Adrenal gland (tissue), 5 donors: ENCODE data around the gene PANK2.

Source experiments
- CTCF ChIP-seq, 6 experiments: fragments of 450-650 bp in 4 of 6; fragments of 200-600 bp in 2 of 6; sonication (generic) in 1 of 6; IDR thresholded peaks; 1 replicate in 5 of 6; 2 replicates in 1 of 6; pipeline versions ENCODE4 v1.5.1 to v1.8.0; 2016 to 2021; ENCODE audit warnings: antibody characterized with exemption in 6 of 6, mild to moderate bottlenecking in 2 of 6, moderate library complexity in 1 of 6
- POLR2A ChIP-seq, 2 donors: fragments of 450-650 bp; IDR thresholded peaks; one replicate each; pipeline ENCODE4 v1.6.1; 2017; ENCODE audit warnings: antibody characterized with exemption in 2 of 2, mild to moderate bottlenecking in 2 of 2, moderate library complexity in 1 of 2
- donor health status: DM: no; HTN: no; CAD: no.

GRCh38 chr20:3862333-3862732, 26.9 kb upstream of the PANK2 start:
- no peak for TF ChIP-seq CTCF (IDR thresholded peaks at IDR 0.05)
- no peak for TF ChIP-seq POLR2A (IDR thresholded peaks at IDR 0.05)
